HEK293T (cell line): Measurements from ENCODE around the gene CFAP73.

ENCODE experiments used
- CTCF ChIA-PET: fragments of 350-600 bp; formaldehyde crosslinking; extraction: SDS; loops from one replicate; lab custom pipeline; 2021; ENCODE audit warnings: antibody characterized with exemption, inconsistent platforms; lab: Yijun Ruan, JAX
- POLR2A ChIA-PET: fragments of 350-600 bp; formaldehyde crosslinking; extraction: SDS; loops from one replicate; lab custom pipeline; 2020; ENCODE audit warnings: antibody characterized with exemption, inconsistent platforms; lab: Yijun Ruan, JAX
- DNase-seq: peaks from one replicate; pipeline ENCODE4 v3.0.0; 2012; ENCODE audit warnings: mixed read lengths; ENCODE audit errors: extremely low spot score
- ARNT ChIP-seq: fragments of 450-650 bp; IDR thresholded peaks from 2 replicates; pipeline ENCODE4 v1.6.1; 2017; ENCODE audit warnings: mild to moderate bottlenecking
- BHLHE40 ChIP-seq: fragments of 450-650 bp; IDR thresholded peaks from 2 replicates; pipeline ENCODE4 v1.6.1; 2016; ENCODE audit warnings: mild to moderate bottlenecking, moderate library complexity, borderline replicate concordance
- CTBP1 ChIP-seq: fragments of 450-650 bp; IDR thresholded peaks from 2 replicates; pipeline ENCODE4 v1.6.1; 2016; ENCODE audit warnings: borderline replicate concordance
- ELF4 ChIP-seq: fragments of 450-650 bp; IDR thresholded peaks from 2 replicates; pipeline ENCODE4 v1.6.1; 2017; ENCODE audit warnings: antibody characterized with exemption
- FOXA1 ChIP-seq: fragments of 450-650 bp; IDR thresholded peaks from 2 replicates; pipeline ENCODE4 v1.6.1; 2016; ENCODE audit warnings: mild to moderate bottlenecking
- FOXK2 ChIP-seq: fragments of 450-650 bp; IDR thresholded peaks from 2 replicates; pipeline ENCODE4 v1.6.1; 2016; ENCODE audit warnings: mild to moderate bottlenecking
- FOXM1 ChIP-seq: fragments of 450-650 bp; IDR thresholded peaks from 2 replicates; pipeline ENCODE4 v1.6.1; 2017; ENCODE audit warnings: mild to moderate bottlenecking, borderline replicate concordance
- HDGF ChIP-seq: fragments of 450-650 bp; IDR thresholded peaks from 2 replicates; pipeline ENCODE4 v1.6.1; 2017; ENCODE audit warnings: antibody characterized with exemption, borderline replicate concordance
- L3MBTL2 ChIP-seq: fragments of 450-650 bp; conservative IDR thresholded peaks from 2 replicates; pipeline ENCODE4 v1.6.1; 2016; ENCODE audit warnings: mild to moderate bottlenecking
- LEF1 ChIP-seq: fragments of 450-650 bp; IDR thresholded peaks from 2 replicates; pipeline ENCODE4 v1.6.1; 2017; ENCODE audit warnings: mild to moderate bottlenecking, borderline replicate concordance
- NFRKB ChIP-seq: fragments of 450-650 bp; IDR thresholded peaks from 2 replicates; pipeline ENCODE4 v1.6.1; 2016; ENCODE audit warnings: mild to moderate bottlenecking, moderate library complexity
- PKNOX1 ChIP-seq: fragments of 450-650 bp; IDR thresholded peaks from 2 replicates; pipeline ENCODE4 v1.6.1; 2016
- SP1 ChIP-seq: fragments of 450-650 bp; IDR thresholded peaks from 2 replicates; pipeline ENCODE4 v1.6.1; 2017
- SUZ12 ChIP-seq: fragments of 450-650 bp; IDR thresholded peaks from 2 replicates; pipeline ENCODE4 v1.6.1; 2016; ENCODE audit warnings: mild to moderate bottlenecking
- TARDBP ChIP-seq: fragments of 450-650 bp; IDR thresholded peaks from 2 replicates; pipeline ENCODE4 v1.6.1; 2016
- ZNF384 ChIP-seq: fragments of 450-650 bp; IDR thresholded peaks from 2 replicates; pipeline ENCODE4 v1.6.1; 2016

Gene CFAP73

GRCh38 chr12:113196990-113197389 is 47.5 kb downstream of the CFAP73 start:
- CTCF ChIA-PET = interaction anchor here (0.6 kb wide), 3 partner anchors 99 to 855 kb away, joined by 3 read pairs; no protein-coding TSS in a partner anchor
- DNase-seq = peak; percentile 72

GRCh38 chr12:113197518-113198077 is 48.1 kb downstream of the CFAP73 start:
- DNase-seq = no peak
- ChIA-PET POLR2A (no interaction called here), CTCF (interaction anchor here (0.6 kb wide), 4 partner anchors 32 to 854 kb away, joined by 3 to 4 read pairs (median 3); no protein-coding TSS in a partner anchor)
- TF ChIP-seq SUZ12 = no peak
- no peak for TF ChIP-seq LEF1
- no peak for TF ChIP-seq FOXK2
- TF ChIP-seq SP1 = no peak
- no peak for TF ChIP-seq ELF4
- no peak for TF ChIP-seq TARDBP
- TF ChIP-seq FOXA1 = no peak
- no peak for TF ChIP-seq BHLHE40
- TF ChIP-seq ZNF384 = no peak
- TF ChIP-seq HDGF = no peak
- TF ChIP-seq NFRKB = no peak
- no peak for TF ChIP-seq L3MBTL2
- TF ChIP-seq CTBP1 = no peak
- no peak for TF ChIP-seq PKNOX1

More at GRCh38 chr12:113196990-113197389, 47.5 kb downstream of the CFAP73 start:
- peak; percentile 94 for TF ChIP-seq ZNF384
- TF ChIP-seq L3MBTL2 = no peak
- POLR2A ChIA-PET = interaction anchor here (0.9 kb wide), 1 partner anchor 12 kb away, joined by 3 read pairs; the partner anchor contains the start of genes DDX54 and RITA1

GRCh38 chr12:113198296-113198695 is 48.8 kb downstream of the CFAP73 start:
- TF ChIP-seq ARNT (no peak), FOXM1 (no peak), FOXK2 (no peak), HDGF (no peak), LEF1 (no peak), FOXA1 (no peak), CTBP1 (no peak), PKNOX1 (no peak), NFRKB (no peak), BHLHE40 (no peak), ZNF384 (no peak), ELF4 (no peak), SUZ12 (no peak)
- ChIA-PET POLR2A (no interaction called here), CTCF (interaction anchor here (0.6 kb wide), 1 partner anchor 31 kb away, joined by 4 read pairs; no protein-coding TSS in a partner anchor)
- DNase-seq = no peak

GRCh38 chr12:113200021-113200797 is 50.7 kb downstream of the CFAP73 start:
- DNase-seq = no peak
- POLR2A ChIA-PET = interaction anchor here (1.3 kb wide), 1 partner anchor 21 kb away, joined by 3 read pairs; the partner anchor contains the start of gene TPCN1
- CTCF ChIA-PET = no interaction called here
- TF ChIP-seq ARNT = no peak
- TF ChIP-seq SP1 = no peak
- TF ChIP-seq L3MBTL2 = no peak
- TF ChIP-seq FOXM1 = no peak
- no peak for TF ChIP-seq TARDBP
- TF ChIP-seq ZNF384 = no peak
- TF ChIP-seq HDGF = no peak
- TF ChIP-seq BHLHE40 = no peak
- TF ChIP-seq NFRKB = no peak
- no peak for TF ChIP-seq FOXA1
- no peak for TF ChIP-seq CTBP1
- TF ChIP-seq FOXK2 = no peak
- TF ChIP-seq ELF4 = no peak
- no peak for TF ChIP-seq PKNOX1
- TF ChIP-seq LEF1 = no peak
- no peak for TF ChIP-seq SUZ12

GRCh38 chr12:113201187-113202177 is 52.0 kb downstream of the CFAP73 start:
- no peak for DNase-seq

More at GRCh38 chr12:113201187-113202177, 52.0 kb downstream of the CFAP73 start:
- TF ChIP-seq FOXK2 (no peak), L3MBTL2 (no peak), ELF4 (no peak), HDGF (no peak)
- ChIA-PET CTCF (interaction anchor here (0.5 to 0.6 kb wide), 2 partner anchors 178 to 219 kb away, joined by 3 to 6 read pairs; no protein-coding TSS in a partner anchor), POLR2A (interaction anchor here (1.3 kb wide), 1 partner anchor 20 kb away, joined by 3 read pairs; the partner anchor contains the start of gene TPCN1)
